Ovary (tissue), 9 donors: ENCODE measurements around the gene AKR1D1. TPM values are rescaled to one million over a fixed set of nuclear protein-coding genes. Genes with fewer than 3 reads are reported as not detected.

ENCODE experiments used
- DNase-seq, 5 donors: peaks; one replicate each; pipeline ENCODE4 v3.0.0-alpha.2; 2019 to 2020
- H3K27ac ChIP-seq, 2 donors: fragments of 200-600 bp; one replicate each; pipeline versions ENCODE4 v1.5.1 to v1.8.0; 2019 to 2022
- H3K27me3 ChIP-seq: fragments of 200-600 bp; one replicate; pipeline ENCODE4 v1.8.0; 2022
- H3K36me3 ChIP-seq: fragments of 200-600 bp; sonication (generic); one replicate; pipeline ENCODE4 v1.5.1; 2019
- H3K4me1 ChIP-seq: one replicate; pipeline ENCODE4 v1.8.1; 2013; ENCODE audit warnings: mild to moderate bottlenecking, moderate library complexity; ENCODE audit not compliant: insufficient read depth
- H3K4me3 ChIP-seq: fragments of 200-600 bp; sonication (generic); one replicate; pipeline ENCODE4 v1.5.1; 2017
- H3K9me3 ChIP-seq, 2 donors: fragments of 200-600 bp in 1 of 2; sonication (generic) in 1 of 2; one replicate each; pipeline versions ENCODE4 v1.5.1 to v1.8.1; 2013 to 2019; ENCODE audit warnings: mild to moderate bottlenecking in 1 of 2, moderate library complexity in 1 of 2
- EP300 ChIP-seq: sonication (generic); formaldehyde crosslinking; IDR thresholded peaks from one replicate; pipeline ENCODE4 v1.6.1; 2017; ENCODE audit warnings: antibody characterized with exemption
- POLR2A ChIP-seq: fragments of 450-650 bp; IDR thresholded peaks from one replicate; pipeline ENCODE4 v1.6.1; 2017; ENCODE audit warnings: antibody characterized with exemption, mild to moderate bottlenecking, moderate library complexity
- WGBS, 3 donors: extraction: QIAGEN DNeasy Blood & Tissue Kit in 1 of 3; methylation state at CpG; one replicate each; pipeline versions ENCODE4 v1.1.5 to v1.1.7; 2013 to 2017; 5-methylcytosine and 5-hydroxymethylcytosine counted together
- intact Hi-C, 4 donors: fragments of 100-400 bp; cut with DNase I; formaldehyde crosslinking; loops; one replicate each; pipeline versions ENCODE4 v1.11.0 to v1.15.1; 2022 to 2023
- polyA plus RNA-seq, 2 donors: library from polyadenylated mRNA; stranded (reverse); fragments of 200-250 nt in 1 of 2; fragments of 350-450 nt in 1 of 2; fragmentation: Illumina TruSeq in 1 of 2; extraction: RNeasy Lipid Tissue Mini Kit (QIAGEN cat#74804) in 1 of 2; gene quantifications; one replicate each; pipeline ENCODE4 v1.2.3, GENCODE V29; 2013 to 2014
- total RNA-seq, 7 donors: library from RNA; depleted of rRNA in 2 of 7; stranded (reverse); fragments of >200 nt in 2 of 7; fragmentation: NEBNext Ultra II Directional in 3 of 7; extraction: Animal tissue kit (Norgen Biotek cat#: 25700) in 3 of 7; gene quantifications; one replicate each; pipeline versions ENCODE4 v1.1.0 to v1.2.4, GENCODE V29; 2016 to 2023
- TF ChIP-seq, protein P1 (sequence below), 3 donors: fragments of 450-650 bp in 2 of 3; fragments of 200-600 bp in 1 of 3; IDR thresholded peaks; one replicate each; pipeline versions ENCODE4 v1.5.1 to v1.8.0; 2016 to 2022; ENCODE audit warnings: antibody characterized with exemption in 3 of 3, mild to moderate bottlenecking in 1 of 3
- donor health status: DM: no; HTN: no; CAD: no; lungs with moderate emphysema.
- donor health status: DM: no; HTN: no; CAD: no.
- donor health status: Bipolar disorder and iron deficiency.
- donor health status: DM: yes; HTN: yes; CAD: no.
- donor health status: DM: no; HTN: no; CAD: no.
- donor health status: DM: yes; HTN: yes; CAD: no.

The AKR1D1 gene
- total and polyA plus RNA-seq, 9 donors: not detected

DNA sequence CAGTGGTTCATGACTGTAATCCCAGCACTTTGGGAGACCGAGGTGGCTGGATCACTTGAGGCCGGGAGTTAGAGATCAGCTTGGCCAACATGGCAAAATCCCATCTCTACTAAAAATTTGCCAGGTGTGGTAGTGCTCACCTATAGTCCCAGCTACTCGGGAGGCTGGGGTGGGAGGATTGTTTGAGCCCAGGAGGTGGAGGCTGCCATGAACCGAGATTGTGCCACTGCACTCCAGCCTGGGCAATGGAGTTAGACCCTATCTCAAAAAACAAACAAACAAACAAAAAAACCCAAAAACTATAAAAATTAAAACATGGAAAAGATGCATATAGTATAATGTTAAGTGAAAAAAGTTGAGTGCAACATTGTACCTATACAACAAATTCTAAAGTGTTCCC is 81.4 kb downstream of the AKR1D1 start:
- no peak overlapping the region for H3K4me3 ChIP-seq
- no peak for TF ChIP-seq EP300
- TF ChIP-seq, protein P1, sequence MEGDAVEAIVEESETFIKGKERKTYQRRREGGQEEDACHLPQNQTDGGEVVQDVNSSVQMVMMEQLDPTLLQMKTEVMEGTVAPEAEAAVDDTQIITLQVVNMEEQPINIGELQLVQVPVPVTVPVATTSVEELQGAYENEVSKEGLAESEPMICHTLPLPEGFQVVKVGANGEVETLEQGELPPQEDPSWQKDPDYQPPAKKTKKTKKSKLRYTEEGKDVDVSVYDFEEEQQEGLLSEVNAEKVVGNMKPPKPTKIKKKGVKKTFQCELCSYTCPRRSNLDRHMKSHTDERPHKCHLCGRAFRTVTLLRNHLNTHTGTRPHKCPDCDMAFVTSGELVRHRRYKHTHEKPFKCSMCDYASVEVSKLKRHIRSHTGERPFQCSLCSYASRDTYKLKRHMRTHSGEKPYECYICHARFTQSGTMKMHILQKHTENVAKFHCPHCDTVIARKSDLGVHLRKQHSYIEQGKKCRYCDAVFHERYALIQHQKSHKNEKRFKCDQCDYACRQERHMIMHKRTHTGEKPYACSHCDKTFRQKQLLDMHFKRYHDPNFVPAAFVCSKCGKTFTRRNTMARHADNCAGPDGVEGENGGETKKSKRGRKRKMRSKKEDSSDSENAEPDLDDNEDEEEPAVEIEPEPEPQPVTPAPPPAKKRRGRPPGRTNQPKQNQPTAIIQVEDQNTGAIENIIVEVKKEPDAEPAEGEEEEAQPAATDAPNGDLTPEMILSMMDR (IDR thresholded peaks at IDR 0.05): no peak
- no peak for TF ChIP-seq POLR2A
- 96 to 97% (median 96%) methylated on average over 4 of the region's 4 CpGs for WGBS, 3 donors
- H3K27ac ChIP-seq: no peak overlapping the region
- H3K36me3 ChIP-seq: no peaks in the 10 kb centered on the region
- no peaks in the 10 kb centered on the region for H3K27me3 ChIP-seq
- intact Hi-C loops: loop anchor here in 1 of 4 donors (10.0 kb wide), 1 partner anchor 587 kb away; no protein-coding TSS in a partner anchor
- no peaks in the 10 kb centered on the region for H3K9me3 ChIP-seq
- H3K4me1 ChIP-seq: no peaks in the 10 kb centered on the region
- DNase-seq: no peak

DNA sequence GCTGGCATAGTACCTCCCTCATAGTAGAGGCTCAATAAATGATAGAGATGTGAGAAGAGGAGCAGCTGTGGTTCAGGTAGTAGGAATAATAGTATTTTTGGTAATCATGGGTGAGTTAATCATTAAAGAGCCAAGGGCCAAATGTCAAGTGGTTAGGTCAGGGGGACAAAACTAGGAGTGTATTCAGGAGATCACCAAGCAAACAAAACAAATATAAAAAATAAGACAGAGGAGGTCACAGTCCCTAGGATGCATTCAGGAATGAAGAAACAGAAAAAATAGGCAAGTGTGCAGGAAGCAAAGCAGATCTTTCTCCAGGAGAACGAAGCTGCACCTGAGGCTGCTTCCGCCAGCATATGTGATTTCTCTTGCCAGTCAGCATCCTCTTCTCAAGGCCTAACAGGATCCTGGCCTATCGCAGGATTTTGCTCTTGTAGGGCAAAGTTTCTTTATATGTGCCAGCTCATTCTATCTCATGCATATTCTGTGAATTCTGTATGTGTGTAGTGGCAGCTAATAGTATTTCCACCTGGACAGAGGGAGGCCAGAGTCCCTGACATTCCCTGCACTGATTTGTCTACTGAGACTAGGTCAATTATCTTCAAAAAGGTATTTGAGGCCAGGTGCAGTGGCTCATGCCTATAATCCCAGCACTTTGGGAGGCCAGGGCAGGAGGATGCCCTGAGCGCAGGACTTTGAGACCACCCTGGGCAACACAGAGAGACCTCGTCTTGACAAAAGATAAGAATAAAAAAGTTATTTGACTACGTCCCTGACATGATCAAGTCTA is 82.7 kb downstream of the AKR1D1 start:
- Histone ChIP-seq H3K4me1 (no peaks in the 10 kb centered on the region), H3K27me3 (no peaks in the 10 kb centered on the region), H3K9me3 (no peaks in the 10 kb centered on the region), H3K4me3 (no peak overlapping the region), H3K27ac (no peak overlapping the region), H3K36me3 (no peaks in the 10 kb centered on the region)
- DNase-seq: no peak
- WGBS, 3 donors: 90 to 93% (median 92%) methylated on average over 6 of the region's 6 CpGs
- TF ChIP-seq EP300: no peak
- no peak for TF ChIP-seq POLR2A
- TF ChIP-seq, protein P1 (IDR thresholded peaks at IDR 0.05): no peak
- intact Hi-C loops: loop anchor here in 1 of 4 donors (10.0 kb wide), 1 partner anchor 586 kb away; no protein-coding TSS in a partner anchor

DNA sequence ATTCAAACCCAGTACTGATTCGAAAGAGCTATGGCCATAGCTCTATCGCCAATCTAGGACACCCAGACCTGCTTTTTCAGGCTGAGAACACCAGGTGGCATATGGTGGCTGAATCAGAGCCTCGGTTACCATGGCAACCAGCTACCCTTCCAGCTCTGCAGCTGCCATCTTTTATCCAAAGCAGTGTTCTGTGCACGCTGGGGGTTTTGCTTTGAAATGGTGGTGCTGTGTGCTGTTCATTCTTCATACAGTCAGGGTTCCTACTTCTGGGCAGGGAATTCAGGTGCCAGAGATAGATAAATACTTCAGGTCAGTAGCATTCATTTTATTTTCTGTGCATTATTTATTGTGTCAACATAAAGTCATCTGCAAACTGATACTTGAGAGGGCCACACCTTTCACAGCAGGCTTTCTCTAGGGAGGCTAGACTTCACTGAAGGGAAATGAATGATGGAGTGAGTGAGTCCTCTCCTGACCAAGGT is 85.4 kb downstream of the AKR1D1 start:
- no peak overlapping the region for H3K4me3 ChIP-seq
- intact Hi-C loops: no loop called here
- peaks cover 0 to 4% of the 10 kb centered on the region in 2 donors for H3K9me3 ChIP-seq
- H3K27ac ChIP-seq: no peak overlapping the region
- H3K4me1 ChIP-seq: no peaks in the 10 kb centered on the region
- DNase-seq: peak; percentile 56 to 80 (median 68)
- 29 to 32% (median 30%) methylated on average over 4 of the region's 4 CpGs for WGBS, 3 donors
- H3K27me3 ChIP-seq: no peaks in the 10 kb centered on the region
- TF ChIP-seq POLR2A: no peak
- TF ChIP-seq, protein P1 (IDR thresholded peaks at IDR 0.05): peak in 2 of 3 donors; percentile 44 to 54
- no peak for TF ChIP-seq EP300
- no peaks in the 10 kb centered on the region for H3K36me3 ChIP-seq

DNA sequence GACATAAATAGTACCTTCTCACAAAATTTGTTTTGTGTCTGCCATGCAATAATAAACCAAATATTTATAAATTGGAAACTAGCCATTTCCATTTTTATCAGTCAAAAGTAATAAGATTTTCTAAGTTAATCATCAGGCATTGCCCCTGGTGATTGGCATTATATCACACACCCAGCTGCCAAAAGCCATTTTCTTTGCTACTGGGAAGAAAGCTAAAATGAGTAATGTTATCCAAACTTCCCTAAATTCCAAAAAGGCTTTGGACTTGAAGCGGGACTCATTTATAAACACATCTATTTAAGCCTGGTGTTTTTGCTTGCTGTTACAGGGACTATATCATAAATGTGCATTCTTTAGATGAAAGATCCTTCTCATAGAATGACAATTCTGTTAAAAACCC is 86.0 kb downstream of the AKR1D1 start:
- TF ChIP-seq EP300 (no peak), POLR2A (no peak)
- TF ChIP-seq, protein P1 (IDR thresholded peaks at IDR 0.05): no peak
- Histone ChIP-seq H3K4me1 (no peaks in the 10 kb centered on the region), H3K9me3 (peaks cover 0 to 4% of the 10 kb centered on the region in 2 donors), H3K27me3 (no peaks in the 10 kb centered on the region), H3K27ac (no peak overlapping the region), H3K4me3 (no peak overlapping the region), H3K36me3 (no peaks in the 10 kb centered on the region)
- DNase-seq: no peak
- intact Hi-C loops: no loop called here
- WGBS, 3 donors: 16 to 58% (median 54%) methylated on average over 1 of the region's 1 CpG
